GM12874 (cell line): ENCODE results near the gene EEPD1.

Source experiments
- TF ChIP-seq, protein P1 (sequence below): IDR thresholded peaks from 2 replicates; pipeline ENCODE4 v1.5.1; 2011; ENCODE audit warnings: low read depth, mild to moderate bottlenecking, control low read depth, low read length, moderate library complexity; ENCODE audit not compliant: insufficient read depth

Gene EEPD1

DNA sequence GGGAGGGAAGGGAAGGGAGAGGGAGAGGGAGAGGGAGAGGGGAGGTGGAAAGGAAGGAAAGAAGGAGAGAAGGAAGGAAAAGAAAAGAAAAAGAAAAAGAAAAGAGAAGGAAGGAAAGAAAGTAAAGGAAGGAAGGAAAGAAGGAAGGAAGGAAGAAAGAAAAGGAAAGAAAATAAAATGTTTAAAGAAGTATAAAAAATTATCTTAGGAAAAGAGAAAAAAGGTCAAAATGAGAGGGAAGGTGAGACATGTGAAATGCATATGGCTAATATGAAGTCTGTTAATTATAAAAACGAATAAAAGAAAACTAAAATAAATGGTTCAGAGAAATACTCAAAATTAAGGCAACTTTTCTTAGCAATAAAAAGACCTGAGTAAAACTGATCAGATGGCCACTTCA lies 190.5 kb downstream of the EEPD1 start:
- TF ChIP-seq, protein P1, sequence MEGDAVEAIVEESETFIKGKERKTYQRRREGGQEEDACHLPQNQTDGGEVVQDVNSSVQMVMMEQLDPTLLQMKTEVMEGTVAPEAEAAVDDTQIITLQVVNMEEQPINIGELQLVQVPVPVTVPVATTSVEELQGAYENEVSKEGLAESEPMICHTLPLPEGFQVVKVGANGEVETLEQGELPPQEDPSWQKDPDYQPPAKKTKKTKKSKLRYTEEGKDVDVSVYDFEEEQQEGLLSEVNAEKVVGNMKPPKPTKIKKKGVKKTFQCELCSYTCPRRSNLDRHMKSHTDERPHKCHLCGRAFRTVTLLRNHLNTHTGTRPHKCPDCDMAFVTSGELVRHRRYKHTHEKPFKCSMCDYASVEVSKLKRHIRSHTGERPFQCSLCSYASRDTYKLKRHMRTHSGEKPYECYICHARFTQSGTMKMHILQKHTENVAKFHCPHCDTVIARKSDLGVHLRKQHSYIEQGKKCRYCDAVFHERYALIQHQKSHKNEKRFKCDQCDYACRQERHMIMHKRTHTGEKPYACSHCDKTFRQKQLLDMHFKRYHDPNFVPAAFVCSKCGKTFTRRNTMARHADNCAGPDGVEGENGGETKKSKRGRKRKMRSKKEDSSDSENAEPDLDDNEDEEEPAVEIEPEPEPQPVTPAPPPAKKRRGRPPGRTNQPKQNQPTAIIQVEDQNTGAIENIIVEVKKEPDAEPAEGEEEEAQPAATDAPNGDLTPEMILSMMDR, result no peak

DNA sequence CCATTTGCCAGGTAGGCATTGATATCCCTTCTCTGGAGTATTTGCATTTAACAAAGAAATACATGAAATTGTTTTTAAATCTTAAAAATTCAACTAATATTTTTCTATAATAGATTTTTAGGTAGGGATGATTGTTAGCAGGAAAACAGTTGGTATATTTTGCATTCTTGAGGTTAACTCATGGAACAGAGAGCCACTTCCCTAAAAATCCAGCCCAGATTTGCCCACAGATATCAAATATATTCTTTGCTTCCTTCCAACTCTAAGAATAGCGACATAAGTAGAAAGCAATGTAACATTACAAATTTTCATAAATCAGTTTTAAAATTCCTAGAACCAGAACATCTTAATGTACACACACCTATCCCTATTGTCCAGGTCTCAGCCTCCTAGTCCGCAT lies 191.6 kb downstream of the EEPD1 start:
- TF ChIP-seq, protein P1, result no peak

DNA sequence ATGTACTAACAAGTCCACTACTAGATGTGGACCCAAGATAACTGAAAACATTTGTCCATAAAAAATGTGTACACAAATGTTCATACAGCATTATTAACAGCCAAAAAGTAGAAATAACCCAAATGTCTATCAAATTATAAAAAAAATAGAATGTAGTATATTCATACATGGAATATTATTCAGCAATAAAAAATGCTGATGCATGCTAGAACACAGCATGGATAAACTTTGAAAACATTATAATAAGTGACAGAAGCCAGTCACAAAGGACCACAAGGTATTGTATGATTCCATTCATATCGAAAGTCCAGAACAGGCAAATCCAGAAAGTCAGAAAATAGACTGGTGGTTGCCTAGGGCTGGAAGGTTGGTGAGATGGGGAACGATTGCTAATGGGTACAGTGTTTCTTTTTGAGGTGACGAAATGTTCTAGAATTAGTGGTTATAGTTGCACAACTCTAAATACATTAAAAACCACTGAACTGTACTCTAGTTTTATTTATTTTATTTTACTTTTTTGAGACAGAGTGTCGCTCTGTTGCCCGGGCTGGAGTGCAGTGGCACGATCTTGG lies 193.3 kb downstream of the EEPD1 start:
- TF ChIP-seq, protein P1, result no peak

DNA sequence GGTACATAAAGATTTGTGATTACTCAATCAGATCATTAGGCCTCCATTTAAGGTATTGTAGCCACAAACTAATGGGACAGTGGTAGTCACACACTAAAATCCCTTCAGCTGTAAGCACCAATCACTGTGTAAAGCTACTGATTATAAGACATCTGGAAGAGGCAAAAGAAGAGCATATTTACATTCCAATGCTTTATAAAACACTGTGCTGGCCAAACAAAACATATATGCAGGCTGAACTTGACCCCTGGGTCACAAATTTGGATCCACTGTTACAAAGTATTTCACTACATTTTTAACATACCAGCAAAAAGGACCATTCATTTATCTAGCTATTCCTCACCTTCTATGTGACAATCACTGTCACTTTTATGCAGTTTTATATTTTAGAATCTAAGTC lies 195.2 kb downstream of the EEPD1 start:
- TF ChIP-seq, protein P1, result no peak

DNA sequence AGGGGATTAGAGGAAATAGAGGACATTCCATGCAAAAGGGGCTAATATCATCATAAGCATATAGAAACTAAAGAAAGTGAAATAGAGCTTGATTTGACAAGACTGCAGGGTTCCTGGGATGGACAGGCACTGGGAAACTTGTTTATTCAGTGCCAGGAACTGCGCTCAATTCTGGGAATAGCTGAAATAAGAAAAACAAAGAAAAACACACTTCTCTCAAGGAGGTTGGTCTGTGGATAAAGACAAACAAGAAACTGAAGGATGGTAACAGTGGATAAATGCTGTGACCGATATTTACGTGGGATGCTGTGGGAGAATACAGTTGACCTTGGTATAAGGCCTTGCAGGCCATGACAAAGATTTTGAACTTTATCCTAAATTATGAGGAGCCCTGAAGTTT lies 195.7 kb downstream of the EEPD1 start:
- TF ChIP-seq, protein P1, result no peak

DNA sequence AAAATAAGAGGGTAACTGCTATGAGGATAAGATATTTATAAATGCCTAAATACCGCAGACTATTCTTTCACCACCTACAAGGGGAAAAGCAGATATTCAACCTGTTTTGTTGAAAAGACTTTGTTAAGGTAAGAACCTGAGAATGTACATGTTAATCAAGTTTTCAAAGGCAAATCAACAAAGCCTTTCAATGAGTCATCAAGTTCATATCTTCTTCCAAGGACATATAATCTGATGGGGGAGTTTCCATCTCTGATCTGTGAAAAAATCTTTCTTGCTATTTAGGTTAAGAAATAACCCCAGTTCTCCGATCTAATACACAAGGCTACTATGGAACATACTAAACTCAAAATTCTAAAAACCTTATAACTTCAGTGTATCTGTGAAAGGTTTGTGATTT lies 196.6 kb downstream of the EEPD1 start:
- TF ChIP-seq, protein P1, result no peak
